RWPE1 (cell line): ENCODE results near the gene CCDC197.

Experiments used
- CTCF ChIA-PET: fragments of 350-600 bp; sonication (Branson Sonifier 250); formaldehyde crosslinking; extraction: SDS; loops from one replicate; lab custom pipeline; 2021; lab: Yijun Ruan, JAX
- POLR2A ChIA-PET: fragments of 400-600 bp; formaldehyde crosslinking; extraction: SDS; loops from one replicate; lab custom pipeline; 2020; ENCODE audit warnings: antibody characterized with exemption; ENCODE audit not compliant: low non-redundant PET; lab: Yijun Ruan, JAX
- DNase-seq: peaks from one replicate; pipeline ENCODE4 v3.0.0; 2012; ENCODE audit warnings: low spot score
- H3K27ac ChIP-seq: fragments of 450-650 bp; 2 replicates; pipeline ENCODE4 v1.5.1; 2017
- TF ChIP-seq, protein P1 (sequence below): fragments of 450-650 bp; conservative IDR thresholded peaks from 2 replicates; pipeline ENCODE4 v1.5.1; 2017; ENCODE audit warnings: low read depth, mild to moderate bottlenecking

The CCDC197 gene

GRCh38 chr14:93972618-93973205 is 24.4 kb upstream of the CCDC197 start:
- TF ChIP-seq, protein P1, sequence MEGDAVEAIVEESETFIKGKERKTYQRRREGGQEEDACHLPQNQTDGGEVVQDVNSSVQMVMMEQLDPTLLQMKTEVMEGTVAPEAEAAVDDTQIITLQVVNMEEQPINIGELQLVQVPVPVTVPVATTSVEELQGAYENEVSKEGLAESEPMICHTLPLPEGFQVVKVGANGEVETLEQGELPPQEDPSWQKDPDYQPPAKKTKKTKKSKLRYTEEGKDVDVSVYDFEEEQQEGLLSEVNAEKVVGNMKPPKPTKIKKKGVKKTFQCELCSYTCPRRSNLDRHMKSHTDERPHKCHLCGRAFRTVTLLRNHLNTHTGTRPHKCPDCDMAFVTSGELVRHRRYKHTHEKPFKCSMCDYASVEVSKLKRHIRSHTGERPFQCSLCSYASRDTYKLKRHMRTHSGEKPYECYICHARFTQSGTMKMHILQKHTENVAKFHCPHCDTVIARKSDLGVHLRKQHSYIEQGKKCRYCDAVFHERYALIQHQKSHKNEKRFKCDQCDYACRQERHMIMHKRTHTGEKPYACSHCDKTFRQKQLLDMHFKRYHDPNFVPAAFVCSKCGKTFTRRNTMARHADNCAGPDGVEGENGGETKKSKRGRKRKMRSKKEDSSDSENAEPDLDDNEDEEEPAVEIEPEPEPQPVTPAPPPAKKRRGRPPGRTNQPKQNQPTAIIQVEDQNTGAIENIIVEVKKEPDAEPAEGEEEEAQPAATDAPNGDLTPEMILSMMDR: no peak
- ChIA-PET POLR2A (no interaction called here), CTCF (interaction anchor here (0.9 kb wide), 1 partner anchor 164 kb away, joined by 3 read pairs; no protein-coding TSS in a partner anchor)
- no peak for DNase-seq
- no peak overlapping the region for H3K27ac ChIP-seq

DNA sequence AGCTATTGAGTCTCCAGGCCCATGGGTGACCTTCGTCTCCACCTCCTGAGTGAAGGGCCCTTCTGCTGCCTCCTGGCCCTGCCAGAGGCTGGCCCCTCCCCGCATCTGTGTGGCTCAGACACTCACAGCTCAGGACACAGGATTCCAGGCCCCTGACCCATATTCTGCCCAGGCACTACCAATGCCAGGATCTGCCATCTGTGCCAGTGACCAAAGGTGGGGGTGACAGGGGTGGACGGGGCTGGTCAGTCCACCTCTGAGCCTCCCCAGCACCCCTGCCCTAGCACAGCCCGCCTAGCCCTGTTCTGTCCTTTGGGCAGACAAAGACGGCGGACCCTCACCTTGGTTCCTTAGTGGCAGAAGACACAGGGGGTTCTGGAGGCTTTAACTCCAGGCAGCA is 23.5 kb upstream of the CCDC197 start:
- no peak for DNase-seq
- TF ChIP-seq, protein P1: no peak
- no peak overlapping the region for H3K27ac ChIP-seq
- POLR2A ChIA-PET: no interaction called here
- CTCF ChIA-PET: no interaction called here

DNA sequence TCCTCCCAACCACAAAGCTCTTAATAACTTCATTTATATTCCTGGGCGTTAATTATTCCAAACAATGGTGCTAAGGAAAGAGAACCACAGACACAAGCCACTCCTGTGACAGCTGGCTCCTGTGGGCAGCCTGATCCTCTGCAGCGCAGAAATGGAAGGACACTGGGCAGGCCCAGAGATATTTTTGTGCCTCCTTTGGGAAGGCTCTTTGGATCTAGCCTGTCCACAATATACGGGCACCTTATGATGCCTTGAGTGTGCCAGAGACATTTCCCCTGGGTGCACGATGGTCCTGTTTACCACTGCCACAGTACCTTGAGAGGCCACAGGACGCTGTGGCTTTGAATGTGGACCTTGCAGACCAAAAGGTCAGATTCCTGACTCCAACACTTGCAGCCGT is 22.8 kb upstream of the CCDC197 start:
- ChIA-PET CTCF (no interaction called here), POLR2A (no interaction called here)
- TF ChIP-seq, protein P1: no peak
- DNase-seq: no peak
- no peak overlapping the region for H3K27ac ChIP-seq

- TF ChIP-seq, protein P1: no peak
- no peak overlapping the region for H3K27ac ChIP-seq
- ChIA-PET POLR2A (no interaction called here), CTCF (no interaction called here)
- DNase-seq: no peak
Measured at GRCh38 chr14:93974833-93975232, 22.3 kb upstream of the CCDC197 start.

- no peak for DNase-seq
- CTCF ChIA-PET: no interaction called here
- H3K27ac ChIP-seq: no peak overlapping the region
- TF ChIP-seq, protein P1: no peak
- POLR2A ChIA-PET: no interaction called here
Measured at GRCh38 chr14:93975791-93976476, 21.2 kb upstream of the CCDC197 start.

GRCh38 chr14:93976477-93977057 is 20.5 kb upstream of the CCDC197 start, which contains the start of gene ASB2:
TSS of gene ASB2 (minus strand) at chr14:93976570. CDS start at chr14:93964539, 12,031 bp downstream.
- no peak for DNase-seq
- ChIA-PET CTCF (no interaction called here), POLR2A (no interaction called here)
- H3K27ac ChIP-seq: no peak within 1 kb of the TSS
- TF ChIP-seq, protein P1: no peak
